SK-N-SH (cell line): ENCODE measurements around the gene QKI.

Experiments used
- CHD2 ChIP-seq: fragments of 150-350 bp; IDR thresholded peaks from 2 replicates; pipeline ENCODE4 v1.6.1; 2018; ENCODE audit warnings: low read length; ENCODE audit not compliant: partially characterized antibody
- CTCF ChIP-seq: fragments of 200-600 bp; sonication (generic); IDR thresholded peaks from 2 replicates; pipeline ENCODE4 v1.6.1; 2017; ENCODE audit warnings: antibody characterized with exemption, mild to moderate bottlenecking, moderate library complexity
- MAX ChIP-seq: IDR thresholded peaks from 2 replicates; pipeline ENCODE4 v1.4.0; 2012; ENCODE audit warnings: low read depth
- RAD21 ChIP-seq: IDR thresholded peaks from 2 replicates; pipeline ENCODE4 v1.6.1; 2012; ENCODE audit warnings: mild to moderate bottlenecking, low read length

DNA sequence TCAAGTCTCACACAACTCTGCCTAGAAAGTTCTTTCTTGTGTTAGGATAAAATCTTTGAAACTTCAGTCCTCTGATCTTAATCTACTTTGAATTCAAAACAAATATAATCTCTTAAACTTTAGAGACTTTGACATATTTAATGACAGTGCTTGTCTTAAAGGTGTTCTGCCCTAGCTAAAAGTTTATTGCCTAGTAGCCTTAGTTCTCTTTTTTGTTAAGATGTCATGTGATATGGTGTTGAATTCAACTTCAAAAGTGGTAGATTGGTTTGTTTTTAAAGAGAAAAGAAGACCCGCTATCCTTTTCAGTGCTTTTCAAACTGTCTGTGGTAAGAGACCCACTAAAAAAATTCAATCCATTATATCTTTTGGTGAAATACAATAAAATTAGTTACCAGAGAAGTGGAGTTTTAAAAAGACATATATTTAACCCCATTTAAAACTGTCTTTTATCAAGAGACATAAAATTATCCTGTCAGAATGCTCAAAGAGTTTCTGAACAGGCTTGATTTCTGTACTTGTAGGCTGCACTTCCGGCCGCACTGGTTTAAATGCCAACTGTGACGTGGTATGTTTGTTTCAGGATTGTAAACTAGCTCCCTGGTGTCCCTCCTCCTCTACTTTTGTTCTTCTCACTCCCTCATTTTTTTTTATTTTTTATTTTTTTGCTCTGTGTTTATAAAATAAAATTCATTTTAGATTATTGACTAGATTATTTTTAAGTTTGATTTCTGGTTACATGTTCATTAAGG, 76.5 kb downstream of the QKI start:
- TF ChIP-seq CTCF, result no peak
- no peak for TF ChIP-seq RAD21
- no peak for TF ChIP-seq CHD2
- TF ChIP-seq MAX, result no peak
